PFSK-1 (cell line): ENCODE data around the gene FBLN1.

Experiments
- POLR2AphosphoS5 ChIP-seq: IDR thresholded peaks from 2 replicates; pipeline ENCODE4 v1.6.1; 2012; ENCODE audit warnings: low read depth, mild to moderate bottlenecking, control low read depth, low read length, moderate library complexity
- SIN3A ChIP-seq: IDR thresholded peaks from 2 replicates; pipeline ENCODE4 v1.6.1; 2012; ENCODE audit warnings: mild to moderate bottlenecking, low read length, moderate library complexity, borderline replicate concordance; ENCODE audit not compliant: insufficient read depth
- TAF1 ChIP-seq: IDR thresholded peaks from 2 replicates; pipeline ENCODE4 v1.6.1; 2012; ENCODE audit warnings: low read length, control low read depth, borderline replicate concordance; ENCODE audit not compliant: insufficient read depth

GRCh38 chr22:45532235-45532631 lies 29.6 kb downstream of the FBLN1 start:
- no peak for TF ChIP-seq SIN3A
- TF ChIP-seq POLR2AphosphoS5: no peak
- TF ChIP-seq TAF1: no peak
